ENCODE data around the gene XAB2. TPM values are rescaled to one million over a fixed set of nuclear protein-coding genes. Genes with fewer than 3 reads are reported as not detected.

XAB2 gene
- total RNA-seq, 3 donors from 2014 or later = 28.7 to 39.2 (median 30.7) TPM

GRCh38 chr19:7674010-7675005 is 45.0 kb upstream of the XAB2 start:
- intact Hi-C loops (cut with DNase I, micrococcal nuclease) = no loop called here
- peak; percentile 76 to 81 (median 80) for DNase-seq
- no peak for TF ChIP-seq CTCF (IDR thresholded peaks at IDR 0.05)
- H3K9me3 ChIP-seq = no peaks in the 10 kb centered on the region
- H3K36me3 ChIP-seq (ENCODE audit: low read depth) = no peaks in the 10 kb centered on the region
- peak; percentile 93 for ATAC-seq
- no peak overlapping the region for H3K4me3 ChIP-seq
- H3K4me1 ChIP-seq (ENCODE audit: low read depth) = no peaks in the 10 kb centered on the region

GRCh38 chr19:7672522-7672921 is 43.2 kb upstream of the XAB2 start:
- intact Hi-C loops (cut with DNase I, micrococcal nuclease) = no loop called here
- TF ChIP-seq CTCF (IDR thresholded peaks at IDR 0.05) = no peak
- Histone ChIP-seq H3K4me3 (no peak overlapping the region), H3K36me3 (ENCODE audit: low read depth) (no peaks in the 10 kb centered on the region), H3K4me1 (ENCODE audit: low read depth) (no peaks in the 10 kb centered on the region), H3K9me3 (no peaks in the 10 kb centered on the region)
- ATAC-seq (no peak), DNase-seq (no peak)

GRCh38 chr19:7670790-7671189 is 41.4 kb upstream of the XAB2 start:
- Histone ChIP-seq H3K4me3 (no peak overlapping the region), H3K36me3 (ENCODE audit: low read depth) (no peaks in the 10 kb centered on the region), H3K4me1 (ENCODE audit: low read depth) (no peaks in the 10 kb centered on the region), H3K9me3 (no peaks in the 10 kb centered on the region)
- DNase-seq = no peak
- intact Hi-C loops (cut with DNase I, micrococcal nuclease) = no loop called here
- no peak for TF ChIP-seq CTCF (IDR thresholded peaks at IDR 0.05)
- ATAC-seq = no peak

GRCh38 chr19:7670150-7670783 is 40.9 kb upstream of the XAB2 start:
- no peaks in the 10 kb centered on the region for H3K4me1 ChIP-seq (ENCODE audit: low read depth)
- intact Hi-C loops (cut with DNase I, micrococcal nuclease) = no loop called here
- H3K36me3 ChIP-seq (ENCODE audit: low read depth) = no peaks in the 10 kb centered on the region
- DNase-seq (no peak), ATAC-seq (peak; percentile 36)
- no peak overlapping the region for H3K4me3 ChIP-seq
- TF ChIP-seq CTCF (IDR thresholded peaks at IDR 0.05) = no peak
- no peaks in the 10 kb centered on the region for H3K9me3 ChIP-seq

- intact Hi-C loops (cut with DNase I, micrococcal nuclease) = no loop called here
- DNase-seq (no peak), ATAC-seq (no peak)
- Histone ChIP-seq H3K4me1 (ENCODE audit: low read depth) (no peaks in the 10 kb centered on the region), H3K4me3 (no peak overlapping the region), H3K36me3 (ENCODE audit: low read depth) (no peaks in the 10 kb centered on the region), H3K9me3 (no peaks in the 10 kb centered on the region)
- no peak for TF ChIP-seq CTCF (IDR thresholded peaks at IDR 0.05)
Observed at GRCh38 chr19:7669641-7670040, 40.3 kb upstream of the XAB2 start.
